UCSD-AML1 (cell line): ENCODE results near the gene TFAM.
A peak's percentile ranks its signal among the peaks of the same experiment; 100 is the strongest.
"Not testable (repeated sequence)": the region's sequence is repeated elsewhere in the genome, so short reads cannot be mapped to it uniquely, and the experiment has no call there.

ENCODE experiments used
- DNase-seq: peaks from one replicate; lab custom pipeline; 2025; ENCODE audit not compliant: unreplicated experiment; lab: John Stamatoyannopoulos, UW

TFAM gene

GRCh38 chr10:58372607-58373441 lies 12.4 kb upstream of the TFAM start:
- no peak for DNase-seq

DNA sequence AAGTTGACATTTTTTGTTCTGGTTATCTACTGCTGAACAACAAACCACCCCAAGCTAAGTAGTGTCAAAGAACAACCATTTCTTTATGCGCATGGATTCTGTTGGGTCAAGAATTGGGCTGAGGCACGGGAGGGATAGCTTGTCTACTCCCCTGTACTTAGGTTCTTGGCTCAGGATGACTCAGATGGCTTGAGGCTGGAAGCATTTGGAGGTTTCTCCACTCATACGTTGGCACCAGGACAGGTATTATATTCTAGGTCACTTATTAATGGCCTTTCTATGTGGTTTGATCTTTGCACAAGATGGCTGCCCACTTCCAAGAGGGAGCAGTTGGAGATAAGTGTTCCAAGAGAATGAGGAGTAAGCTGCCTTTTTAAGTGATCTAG lies 11.8 kb upstream of the TFAM start:
- no peak for DNase-seq

DNA sequence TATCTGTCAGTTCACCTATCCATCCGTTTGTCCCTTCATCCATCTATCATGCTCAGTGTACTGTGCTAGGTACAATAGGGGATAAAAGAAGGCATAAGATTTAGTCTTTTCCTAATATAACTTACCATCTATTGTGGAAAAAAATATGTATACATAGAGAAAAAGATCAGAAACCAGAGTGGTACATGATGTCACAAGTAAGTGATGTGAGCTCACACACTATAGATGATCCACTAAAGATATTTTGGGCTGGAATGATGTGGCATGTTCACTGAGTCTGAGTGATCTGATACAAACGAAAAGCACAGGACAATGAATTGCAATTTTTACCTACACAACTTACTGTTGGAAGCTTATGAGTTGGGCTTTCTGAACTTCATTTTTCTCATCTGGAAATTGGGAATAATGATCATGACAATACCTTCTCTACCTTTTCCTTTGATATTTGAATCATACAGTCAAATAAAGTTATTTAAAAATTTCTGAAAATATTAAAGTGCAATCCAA lies 2.7 kb upstream of the TFAM start:
- DNase-seq = no peak

DNA sequence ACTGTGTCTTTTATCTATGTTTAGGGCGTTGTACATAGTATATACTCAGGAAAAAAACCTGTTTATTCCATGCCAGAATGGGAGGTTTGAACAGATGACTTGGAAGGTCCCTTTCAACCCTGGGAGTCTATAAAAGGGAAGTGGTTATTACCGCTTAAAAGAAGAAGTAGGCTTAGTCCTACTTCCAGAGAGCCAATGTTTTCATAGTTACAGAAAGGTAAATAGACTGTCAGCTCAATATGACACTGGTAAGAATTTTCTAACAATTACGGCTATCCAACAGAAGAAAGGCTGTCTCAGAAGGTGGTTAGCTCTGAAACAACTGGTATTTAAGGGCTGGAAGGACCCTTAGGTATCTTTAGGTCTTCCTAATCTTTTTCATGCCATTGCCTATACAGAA lies 1.1 kb upstream of the TFAM start:
- peak; percentile 10 for DNase-seq

GRCh38 chr10:58384544-58384998 lies 639 bp upstream of the TFAM start:
- DNase-seq = no peak

- DNase-seq = peak; percentile 66
These were observed 538 bp downstream of the TFAM start for GRCh38 chr10:58385784-58386112.

DNA sequence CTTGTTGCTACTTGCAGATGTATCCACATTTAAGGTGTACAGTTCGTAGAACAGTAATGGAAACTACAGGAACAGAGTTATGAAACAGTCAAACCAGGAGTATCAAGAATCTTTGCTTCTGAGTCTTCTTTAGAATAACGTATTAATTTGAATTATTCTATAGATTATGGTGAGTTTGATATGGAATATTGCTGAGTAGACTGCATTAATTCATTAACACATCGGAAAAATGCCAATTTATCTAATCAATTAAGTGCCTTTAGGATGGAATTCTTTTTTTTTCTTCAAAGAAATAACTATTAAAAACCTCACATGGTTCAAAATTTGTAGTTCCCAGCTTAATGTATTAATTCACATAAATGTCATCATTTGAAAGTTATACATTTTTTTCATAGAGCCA lies 3.8 kb downstream of the TFAM start:
- DNase-seq = no peak

DNA sequence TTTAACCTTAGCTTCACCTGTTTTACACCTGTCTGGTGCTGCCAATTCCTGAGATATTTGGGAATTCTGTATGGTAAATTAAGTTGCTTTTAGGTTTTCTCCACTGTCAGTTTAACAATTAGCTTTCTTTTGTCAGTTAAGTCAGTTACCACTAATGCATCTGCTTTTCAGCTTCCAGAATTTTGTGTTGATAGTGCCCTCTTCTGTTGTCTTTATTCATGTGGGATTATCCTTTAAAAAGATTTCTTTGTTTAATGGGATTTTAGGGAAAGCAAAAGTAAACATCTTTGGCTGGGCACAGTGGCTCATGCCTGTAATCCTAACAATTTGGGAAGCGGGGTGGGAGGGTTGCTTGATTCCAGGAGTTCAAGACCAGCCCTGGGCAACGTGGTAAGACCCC lies 8.1 kb downstream of the TFAM start:
- no peak for DNase-seq

GRCh38 chr10:58394471-58394870 lies 9.3 kb downstream of the TFAM start:
- no peak for DNase-seq

GRCh38 chr10:58396057-58396456 lies 10.8 kb downstream of the TFAM start:
- no peak for DNase-seq

- no peak for DNase-seq
These were observed 12.6 kb downstream of the TFAM start for GRCh38 chr10:58397830-58398229.

DNA sequence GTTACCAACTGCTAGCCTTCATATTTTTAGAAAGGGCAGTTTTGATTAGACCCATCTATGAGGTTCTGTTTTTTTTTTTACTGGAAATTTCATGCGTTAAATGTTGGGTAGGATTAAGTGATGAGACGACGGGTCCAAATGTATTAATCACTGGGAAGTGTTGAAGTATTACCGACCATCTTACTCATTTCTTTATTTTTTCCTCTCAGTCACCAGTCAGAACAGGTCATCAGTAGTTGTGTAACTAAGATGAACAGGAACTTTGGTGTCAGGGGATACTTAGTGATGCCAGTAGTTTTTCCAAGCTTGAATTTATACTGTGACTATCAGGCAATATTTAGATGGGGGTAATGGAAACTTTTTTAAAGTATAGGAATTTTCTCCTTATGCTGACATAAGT lies 14.2 kb downstream of the TFAM start:
- no peak for DNase-seq

GRCh38 chr10:58400609-58401008 lies 15.4 kb downstream of the TFAM start:
- no peak for DNase-seq

- no peak for DNase-seq
These were observed 18.8 kb downstream of the TFAM start for GRCh38 chr10:58404001-58404400.

GRCh38 chr10:58409956-58410610 lies 24.9 kb downstream of the TFAM start:
- no peak for DNase-seq

DNA sequence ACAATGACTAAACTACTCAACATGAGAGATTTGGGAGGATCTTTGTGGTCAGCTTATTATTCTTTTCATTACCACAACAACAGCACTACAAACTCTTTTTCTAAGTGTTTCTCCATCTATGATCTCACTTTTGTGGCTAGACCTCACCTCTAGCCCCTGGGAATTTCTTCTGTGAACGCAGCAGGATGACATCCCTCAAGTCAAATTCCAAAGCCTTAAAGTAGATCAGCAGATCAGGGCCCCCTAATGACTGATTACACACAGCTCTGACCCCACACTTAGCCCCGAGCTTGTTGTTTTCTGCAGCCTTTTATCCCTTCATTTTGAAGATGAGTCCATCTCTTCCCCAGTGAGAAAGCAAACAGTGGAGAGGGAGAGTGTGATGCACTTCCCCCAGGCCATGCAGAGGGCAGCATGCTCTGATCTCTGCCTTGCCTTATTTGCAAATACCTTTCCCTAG lies 27.3 kb downstream of the TFAM start:
- DNase-seq = no peak

DNA sequence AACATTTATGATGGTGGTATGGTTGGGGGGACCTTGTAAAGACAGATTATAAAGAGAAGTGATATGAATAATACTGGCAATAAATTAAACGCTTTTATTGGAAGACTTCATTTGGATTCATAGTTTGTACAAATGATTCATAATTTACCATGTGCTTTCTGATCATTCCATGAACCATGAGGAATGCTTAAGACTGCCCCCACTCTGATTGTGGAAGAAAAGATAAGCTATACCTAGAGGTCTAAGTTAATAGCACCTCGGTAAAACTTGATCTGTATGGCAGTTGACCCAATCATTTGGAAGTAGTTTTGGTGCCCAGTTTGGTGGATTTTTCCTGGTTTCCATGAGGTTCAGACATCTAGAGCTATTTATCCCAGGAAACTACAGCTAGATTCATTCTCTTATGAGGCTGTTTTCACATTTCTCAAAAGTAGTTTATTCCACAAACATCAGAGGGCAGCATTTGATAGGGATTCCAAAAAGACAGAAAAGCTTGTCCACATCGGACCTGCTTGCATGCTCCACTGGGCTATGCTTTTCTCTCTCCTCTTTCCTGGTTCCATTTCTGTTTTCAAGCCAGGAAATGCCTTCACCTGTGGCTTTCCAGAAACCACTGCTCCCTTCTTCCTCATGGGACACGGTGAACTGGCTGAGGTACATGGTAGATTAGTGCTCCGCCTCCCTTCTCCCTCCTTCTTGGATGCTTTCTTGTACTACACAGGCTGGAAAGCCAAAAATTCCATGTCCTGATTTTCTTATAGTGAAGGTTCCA lies 29.2 kb downstream of the TFAM start:
- DNase-seq = no peak

DNA sequence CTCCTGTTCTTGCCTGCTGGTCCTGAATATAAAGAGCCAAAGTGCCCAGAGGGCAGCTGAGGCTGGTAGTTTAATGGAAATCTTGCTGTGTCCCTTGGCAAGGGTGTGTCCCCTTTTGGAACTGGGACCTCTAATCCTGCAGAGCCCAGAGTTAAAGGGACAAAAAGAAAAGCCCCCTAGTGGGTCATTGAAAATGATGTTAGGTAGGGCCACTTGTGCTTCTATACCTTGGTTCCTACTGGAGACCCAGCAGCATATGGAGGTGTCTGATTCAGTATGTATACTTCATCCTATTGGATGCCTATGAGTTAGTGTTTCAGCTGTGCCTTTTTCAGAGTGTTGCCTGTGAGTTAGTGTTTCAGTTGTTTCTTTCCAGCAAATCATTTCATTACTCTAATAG lies 30.5 kb downstream of the TFAM start:
- DNase-seq = no peak

DNA sequence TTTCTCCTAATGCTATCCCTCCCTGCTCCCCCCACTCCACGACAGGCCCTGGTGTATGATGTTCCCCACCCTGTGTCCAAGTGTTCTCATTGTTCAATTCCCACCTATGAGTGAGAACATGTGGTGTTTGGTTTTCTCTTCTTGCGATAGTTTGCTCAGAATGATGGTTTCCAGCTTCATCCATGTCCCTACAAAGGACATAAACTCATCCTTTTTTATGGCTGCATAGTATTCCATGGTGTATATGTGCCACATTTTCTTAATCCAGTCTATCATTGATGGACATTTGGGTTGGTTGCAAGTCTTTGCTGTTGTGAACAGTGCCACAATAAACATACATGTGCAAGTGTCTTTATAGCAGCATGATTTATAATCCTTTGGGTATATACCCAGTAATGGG lies 32.7 kb downstream of the TFAM start:
- DNase-seq = not testable (repeated sequence)

- DNase-seq = no peak
These were observed 39.0 kb downstream of the TFAM start for GRCh38 chr10:58424176-58424575.

- not testable (repeated sequence) for DNase-seq
These were observed 43.2 kb downstream of the TFAM start for GRCh38 chr10:58428436-58428835.

DNA sequence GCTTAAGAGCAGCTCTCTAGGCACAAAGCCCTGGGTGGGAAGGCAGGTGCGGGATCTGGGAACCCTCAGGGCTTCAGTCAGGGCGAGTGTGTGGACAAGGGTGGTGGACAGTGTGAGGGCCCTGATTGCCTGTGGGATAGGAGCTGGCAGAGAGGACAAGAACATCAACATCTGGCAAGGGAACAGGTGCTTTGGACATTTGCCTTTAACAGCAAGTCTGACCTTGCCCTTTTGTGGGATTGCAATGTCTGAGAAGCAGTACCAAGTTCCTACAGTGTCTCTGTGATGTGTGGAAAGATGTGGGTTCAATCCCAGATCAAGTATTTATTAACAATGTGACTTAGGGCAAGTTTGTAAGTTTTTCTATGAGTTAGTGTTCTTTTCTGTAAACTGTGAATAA lies 46.7 kb downstream of the TFAM start:
- no peak for DNase-seq
